Colonic mucosa (tissue), 4 donors: ENCODE results near the gene APOBEC3H. TPM values are rescaled to one million over a fixed set of nuclear protein-coding genes. Genes with fewer than 3 reads are reported as not detected.

Source experiments
- DNase-seq: peaks from one replicate; pipeline ENCODE4 v3.0.0-alpha.2; 2020
- H3K27ac ChIP-seq: fragments of 200-600 bp; one replicate; pipeline ENCODE4 v1.8.0; 2021
- H3K27me3 ChIP-seq: fragments of 200-600 bp; one replicate; pipeline ENCODE4 v1.8.0; 2021
- H3K36me3 ChIP-seq: fragments of 200-600 bp; one replicate; pipeline ENCODE4 v1.8.0; 2021
- H3K4me1 ChIP-seq: fragments of 200-600 bp; one replicate; pipeline ENCODE4 v1.8.0; 2021; ENCODE audit warnings: mild to moderate bottlenecking
- H3K4me3 ChIP-seq: fragments of 200-600 bp; one replicate; pipeline ENCODE4 v1.8.0; 2021
- H3K9ac ChIP-seq, 2 donors: one replicate each; pipeline ENCODE4 v1.7.0; 2013; ENCODE audit warnings: control low read depth in 2 of 2, low read depth in 2 of 2, low read length in 2 of 2
- H3K9me3 ChIP-seq: fragments of 200-600 bp; one replicate; pipeline ENCODE4 v1.8.0; 2021
- intact Hi-C: fragments of 100-400 bp; cut with DNase I; formaldehyde crosslinking; loops from one replicate; pipeline ENCODE4 v1.14.1; 2022
- total RNA-seq, 2 donors: library from RNA; stranded (reverse); fragmentation: NEBNext Ultra II Directional in 1 of 2; extraction: Animal tissue kit (Norgen Biotek cat#: 25700) in 1 of 2; gene quantifications; one replicate each; pipeline ENCODE4 v1.2.1, GENCODE V29; 2021
- TF ChIP-seq, protein P1 (sequence below): fragments of 200-600 bp; IDR thresholded peaks from one replicate; pipeline ENCODE4 v1.8.0; 2022; ENCODE audit warnings: antibody characterized with exemption, mild to moderate bottlenecking
- donor health status: healthy.
- donor health status: DM: no; HTN: no; CAD: no.
- donor health status: DM: no; HTN: no; CAD: no.

The APOBEC3H gene
- total RNA-seq, 2 donors from 2014 or later: 0.45 TPM; not detected in 1

DNA sequence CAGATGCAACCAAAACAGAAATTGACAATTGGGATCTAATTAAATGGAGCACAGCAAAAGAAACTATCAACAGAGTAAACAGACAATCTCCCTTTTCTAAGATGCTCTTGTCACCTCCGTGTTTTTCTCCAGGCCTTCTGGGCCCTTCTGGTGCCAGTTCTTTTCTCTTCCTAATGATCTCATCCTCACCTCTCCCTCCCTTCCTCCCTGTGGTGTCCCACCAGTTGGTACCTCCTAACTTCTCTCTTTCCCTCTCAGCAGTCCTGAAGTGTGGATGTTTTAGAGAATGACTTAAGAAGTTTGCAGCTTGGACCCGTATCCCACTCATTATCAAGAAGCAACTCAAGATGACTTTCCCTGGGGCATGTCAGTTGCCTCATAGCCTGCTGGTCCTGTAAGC is 6.4 kb downstream of the APOBEC3H start:
- H3K4me1 ChIP-seq: no peaks in the 10 kb centered on the region
- H3K27me3 ChIP-seq: no peaks in the 10 kb centered on the region
- TF ChIP-seq, protein P1, sequence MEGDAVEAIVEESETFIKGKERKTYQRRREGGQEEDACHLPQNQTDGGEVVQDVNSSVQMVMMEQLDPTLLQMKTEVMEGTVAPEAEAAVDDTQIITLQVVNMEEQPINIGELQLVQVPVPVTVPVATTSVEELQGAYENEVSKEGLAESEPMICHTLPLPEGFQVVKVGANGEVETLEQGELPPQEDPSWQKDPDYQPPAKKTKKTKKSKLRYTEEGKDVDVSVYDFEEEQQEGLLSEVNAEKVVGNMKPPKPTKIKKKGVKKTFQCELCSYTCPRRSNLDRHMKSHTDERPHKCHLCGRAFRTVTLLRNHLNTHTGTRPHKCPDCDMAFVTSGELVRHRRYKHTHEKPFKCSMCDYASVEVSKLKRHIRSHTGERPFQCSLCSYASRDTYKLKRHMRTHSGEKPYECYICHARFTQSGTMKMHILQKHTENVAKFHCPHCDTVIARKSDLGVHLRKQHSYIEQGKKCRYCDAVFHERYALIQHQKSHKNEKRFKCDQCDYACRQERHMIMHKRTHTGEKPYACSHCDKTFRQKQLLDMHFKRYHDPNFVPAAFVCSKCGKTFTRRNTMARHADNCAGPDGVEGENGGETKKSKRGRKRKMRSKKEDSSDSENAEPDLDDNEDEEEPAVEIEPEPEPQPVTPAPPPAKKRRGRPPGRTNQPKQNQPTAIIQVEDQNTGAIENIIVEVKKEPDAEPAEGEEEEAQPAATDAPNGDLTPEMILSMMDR: no peak
- H3K9ac ChIP-seq: no peak overlapping the region
- no peak for DNase-seq
- no peak overlapping the region for H3K27ac ChIP-seq
- H3K9me3 ChIP-seq: no peaks in the 10 kb centered on the region
- no peak overlapping the region for H3K4me3 ChIP-seq
- no peaks in the 10 kb centered on the region for H3K36me3 ChIP-seq
- intact Hi-C loops: no loop called here

DNA sequence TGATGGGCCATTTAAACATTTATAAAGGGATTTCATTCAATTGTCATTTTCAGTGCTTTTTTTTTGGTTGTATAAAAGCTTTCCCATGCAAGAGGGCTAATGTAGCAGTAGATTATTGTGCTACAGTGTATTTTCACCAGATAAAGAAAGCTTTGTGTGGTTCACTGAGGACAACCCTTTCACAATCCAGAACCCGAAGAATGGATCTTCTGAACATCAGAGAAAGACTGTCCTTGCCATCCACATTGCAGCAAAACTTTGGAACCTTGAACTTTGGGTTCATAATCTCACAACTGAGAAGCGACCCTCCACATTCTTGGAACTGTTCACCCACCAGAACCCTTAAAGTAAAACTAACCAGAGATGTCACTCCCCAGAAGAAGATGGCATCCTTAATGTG is 9.3 kb downstream of the APOBEC3H start:
- DNase-seq: no peak
- no peaks in the 10 kb centered on the region for H3K36me3 ChIP-seq
- intact Hi-C loops: no loop called here
- H3K9me3 ChIP-seq: no peaks in the 10 kb centered on the region
- no peak overlapping the region for H3K27ac ChIP-seq
- TF ChIP-seq, protein P1: no peak
- H3K4me1 ChIP-seq: no peaks in the 10 kb centered on the region
- no peaks in the 10 kb centered on the region for H3K27me3 ChIP-seq
- H3K4me3 ChIP-seq: no peak overlapping the region
- no peak overlapping the region for H3K9ac ChIP-seq

DNA sequence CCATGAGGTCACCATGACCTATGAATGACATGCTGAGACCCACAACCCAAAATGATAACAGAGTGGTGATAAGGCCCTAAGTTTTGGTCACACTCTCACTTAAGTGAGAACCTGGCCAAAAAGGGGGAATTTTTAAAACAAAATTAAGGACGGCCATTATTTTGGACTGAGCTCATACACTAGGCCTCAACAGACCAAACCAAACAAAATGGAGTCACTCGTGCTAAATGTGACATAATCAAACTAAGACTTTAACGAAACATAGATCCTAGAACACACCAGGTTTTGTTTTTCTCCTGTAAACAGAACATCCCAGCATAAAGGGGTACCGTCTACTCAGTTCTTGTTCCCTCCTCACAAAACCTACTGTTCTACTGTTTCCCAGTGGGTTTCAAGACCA is 11.4 kb downstream of the APOBEC3H start:
- Histone ChIP-seq H3K27me3 (no peaks in the 10 kb centered on the region), H3K4me1 (no peaks in the 10 kb centered on the region), H3K9ac (no peak overlapping the region), H3K36me3 (no peaks in the 10 kb centered on the region), H3K4me3 (no peak overlapping the region), H3K9me3 (no peaks in the 10 kb centered on the region), H3K27ac (no peak overlapping the region)
- no peak for DNase-seq
- TF ChIP-seq, protein P1: no peak
- intact Hi-C loops: no loop called here

DNA sequence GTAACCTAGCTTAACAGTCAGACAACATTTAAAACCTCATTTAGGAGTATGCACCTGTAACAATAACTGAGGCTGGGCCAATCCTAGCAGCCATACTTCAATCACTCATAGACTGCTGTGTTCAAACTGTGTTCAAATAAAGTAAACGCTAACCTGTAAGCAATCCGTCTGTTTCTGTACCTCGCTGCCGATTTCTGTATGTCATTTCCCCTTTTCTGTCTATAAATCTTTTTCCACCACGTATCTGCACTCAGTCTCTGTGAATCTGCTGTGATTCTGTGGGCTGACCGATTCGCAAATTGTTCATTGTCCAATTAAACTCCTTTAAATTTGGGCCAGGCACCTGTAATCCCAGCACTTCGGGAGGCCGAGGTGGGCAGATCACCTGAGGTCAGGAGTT is 12.3 kb downstream of the APOBEC3H start:
- intact Hi-C loops: no loop called here
- no peak for DNase-seq
- TF ChIP-seq, protein P1: no peak
- H3K27me3 ChIP-seq: no peaks in the 10 kb centered on the region
- no peak overlapping the region for H3K4me3 ChIP-seq
- H3K4me1 ChIP-seq: no peaks in the 10 kb centered on the region
- no peaks in the 10 kb centered on the region for H3K36me3 ChIP-seq
- H3K9ac ChIP-seq: no peak overlapping the region
- no peak overlapping the region for H3K27ac ChIP-seq
- H3K9me3 ChIP-seq: no peaks in the 10 kb centered on the region

DNA sequence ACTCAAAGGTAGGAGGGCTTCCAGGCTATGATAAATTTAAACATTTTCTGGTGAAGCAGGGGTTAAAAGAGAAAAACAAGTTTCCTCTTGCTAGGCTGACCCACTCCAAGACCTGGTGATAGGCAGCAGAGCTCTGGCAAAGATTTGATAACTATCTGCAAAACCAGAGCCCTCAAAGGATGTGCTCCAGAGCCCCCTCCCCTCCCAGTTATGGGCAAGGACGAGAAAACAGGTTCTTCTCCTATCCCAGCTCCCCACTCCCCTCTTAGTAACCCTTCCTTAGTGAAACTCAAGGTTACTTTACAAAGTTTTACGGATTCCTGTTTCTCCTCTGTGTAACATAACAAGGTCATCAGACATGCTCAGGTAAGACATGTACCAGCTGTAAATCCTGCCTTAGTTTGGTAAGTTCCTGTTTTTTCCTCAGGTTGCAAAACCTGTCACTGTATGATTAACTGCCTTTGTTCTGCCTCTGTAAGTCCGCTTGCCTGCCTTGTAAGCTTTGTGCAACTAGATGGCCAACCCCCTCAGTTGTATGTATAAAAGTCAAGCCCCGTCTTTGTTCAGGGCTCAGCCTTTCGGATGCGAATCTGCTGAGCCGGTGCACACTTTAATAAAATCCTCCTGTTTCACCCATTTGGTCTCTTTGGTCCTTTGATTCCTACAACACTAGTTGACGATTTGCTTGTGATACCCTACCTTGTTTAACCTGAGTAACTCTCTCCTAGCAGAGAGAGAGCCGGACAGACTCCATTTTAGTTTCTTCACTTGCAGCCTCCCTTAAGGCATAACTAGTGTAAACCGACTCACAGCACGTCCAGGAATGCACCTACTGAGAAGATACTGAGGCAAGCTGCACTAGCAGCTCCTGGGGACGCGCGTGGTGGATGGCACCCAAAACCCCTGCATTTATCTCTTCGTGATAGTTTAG is 13.9 kb downstream of the APOBEC3H start:
- no peaks in the 10 kb centered on the region for H3K27me3 ChIP-seq
- no peak overlapping the region for H3K9ac ChIP-seq
- intact Hi-C loops: loop anchor here (10.0 kb wide), 1 partner anchor 346 kb away; no protein-coding TSS in a partner anchor
- H3K4me1 ChIP-seq: no peaks in the 10 kb centered on the region
- no peak overlapping the region for H3K27ac ChIP-seq
- no peaks in the 10 kb centered on the region for H3K36me3 ChIP-seq
- TF ChIP-seq, protein P1: no peak
- H3K9me3 ChIP-seq: no peaks in the 10 kb centered on the region
- no peak for DNase-seq
- no peak overlapping the region for H3K4me3 ChIP-seq
